ENCODE results near the gene PHF13.

Gene PHF13

DNA sequence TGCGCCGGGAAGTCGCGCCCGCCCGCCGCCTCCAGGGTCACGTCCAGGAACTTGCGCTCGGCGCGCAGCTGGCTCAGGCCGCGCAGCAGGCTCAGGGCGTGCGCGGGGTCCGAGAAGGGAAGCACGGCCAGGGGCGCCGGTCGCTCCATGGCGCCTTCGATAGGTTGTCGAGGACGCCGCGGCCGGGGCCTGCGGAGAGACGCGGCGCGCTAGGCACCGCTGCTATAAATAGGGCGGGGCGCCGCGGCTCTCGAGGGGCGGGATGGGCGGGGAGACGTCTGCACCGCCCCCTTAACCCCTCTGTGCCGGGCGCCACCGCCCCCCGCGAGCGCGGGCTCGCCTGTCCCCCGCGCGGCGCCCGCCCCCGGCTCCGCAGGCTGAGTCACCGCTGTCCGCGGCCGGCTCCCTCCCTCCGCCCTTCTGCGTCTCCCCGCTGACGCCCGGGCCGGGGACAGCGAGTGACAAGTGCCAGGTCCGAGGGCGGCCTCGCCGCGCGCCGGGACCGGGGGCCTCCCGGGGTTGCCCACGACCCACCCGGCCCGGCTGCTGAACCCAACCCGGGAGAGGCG is 10.8 kb upstream of the PHF13 start, which contains the start of gene KLHL21:
TSS of gene KLHL21 (minus strand) at position 201 of the 569 bp plus-strand sequence. CDS start at position 149, 52 bp downstream.
- DNase-seq = peak; percentile 83

DNA sequence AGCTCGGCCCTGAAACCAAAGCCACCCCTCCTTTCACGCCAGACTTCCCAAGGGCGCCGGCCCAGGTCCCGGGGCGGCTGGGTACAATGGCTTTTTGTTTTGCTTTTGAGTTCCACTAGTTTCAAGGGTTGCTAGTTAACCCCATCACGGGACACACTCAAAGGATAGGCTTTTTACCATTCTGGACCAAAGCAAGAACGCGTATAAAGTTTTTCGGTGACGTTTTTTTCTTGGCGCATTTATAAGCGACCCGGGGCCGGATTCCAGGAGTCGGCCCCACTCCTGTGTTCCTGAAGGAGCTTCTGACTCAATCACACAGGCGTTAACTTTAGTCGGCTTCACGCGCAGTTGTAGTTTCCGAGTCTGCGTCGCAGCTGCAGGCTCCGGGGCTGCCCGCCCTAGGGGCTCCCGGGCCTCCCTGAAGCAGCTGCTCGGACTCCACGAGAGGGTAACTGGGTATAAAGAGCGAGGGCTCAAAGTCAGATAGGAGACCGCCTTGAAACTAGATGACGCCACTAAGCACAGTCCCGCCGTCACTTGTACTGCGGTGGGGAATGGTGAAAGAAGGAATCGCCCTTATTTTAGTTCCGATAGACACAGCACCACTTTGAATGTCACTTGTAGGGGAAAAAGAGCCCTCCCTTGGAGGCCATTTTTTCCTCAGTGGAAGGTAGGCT is 10.2 kb upstream of the PHF13 start:
- peak; percentile 31 for DNase-seq

DNA sequence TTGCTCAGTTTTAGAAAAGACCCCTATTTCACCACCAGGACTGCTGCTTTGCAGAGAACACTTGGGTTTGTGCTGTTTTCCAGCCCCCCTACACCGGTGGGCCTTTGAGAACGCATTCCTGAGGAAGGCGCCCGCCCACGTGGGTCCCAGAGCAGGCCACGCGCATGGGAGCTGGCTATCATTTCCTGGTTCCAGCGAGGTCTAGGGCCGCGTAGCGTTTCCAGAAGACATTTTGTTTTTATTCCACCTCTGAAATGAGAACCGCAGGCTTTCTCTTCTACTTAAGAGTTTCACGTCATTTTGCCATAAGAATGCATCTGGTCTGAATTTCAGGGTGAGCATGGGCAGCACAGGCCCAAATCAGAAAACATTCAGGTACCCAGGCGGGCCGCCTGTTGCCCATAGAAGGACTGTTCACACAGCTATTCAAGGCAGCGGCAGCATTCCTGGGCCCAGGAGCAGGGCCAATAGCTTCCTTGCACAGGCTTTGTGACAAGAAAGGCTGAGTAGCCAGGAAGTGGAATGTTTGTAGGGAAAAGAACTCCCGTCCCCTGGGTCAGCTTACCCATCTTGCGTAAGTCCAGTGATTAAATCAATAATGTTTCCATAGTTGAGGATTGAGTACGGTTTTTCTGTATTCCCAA is 9.5 kb upstream of the PHF13 start:
- no peak for DNase-seq

DNA sequence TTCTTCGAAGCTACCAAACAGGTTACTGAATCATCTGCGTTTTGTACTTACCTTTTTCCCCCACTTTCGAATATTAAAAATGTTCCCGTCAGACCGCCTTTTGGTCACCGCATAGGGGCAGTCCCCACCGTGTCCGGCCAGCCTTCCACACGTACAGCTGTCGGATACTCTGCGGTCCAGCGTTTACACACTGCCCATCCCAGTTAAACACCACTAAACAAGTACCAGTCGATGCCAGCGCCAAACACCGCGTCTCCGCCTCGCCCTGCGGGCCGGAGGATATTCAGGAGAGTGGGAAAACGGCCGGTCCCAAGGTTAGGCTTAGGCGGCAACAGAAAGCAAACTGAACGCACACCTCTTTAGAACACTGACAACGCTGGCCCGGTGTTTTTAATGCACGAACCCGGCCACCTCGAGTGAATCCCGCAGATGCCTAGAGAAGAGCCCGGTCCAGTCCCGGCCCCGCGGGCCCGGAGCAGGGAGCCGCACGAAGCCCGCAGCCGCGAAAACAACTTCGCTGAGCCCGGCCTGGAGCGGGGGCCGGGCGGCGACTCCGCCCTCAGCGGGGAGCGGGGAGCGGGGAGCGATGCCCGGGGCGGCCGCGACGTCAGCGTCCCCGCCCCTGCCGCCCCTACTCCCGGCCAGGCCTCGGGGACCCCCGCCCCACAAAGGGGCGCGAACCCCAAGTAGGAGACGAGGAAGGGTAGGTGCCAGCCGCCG is 730 bp upstream of the PHF13 start:
- no peak for DNase-seq

DNA sequence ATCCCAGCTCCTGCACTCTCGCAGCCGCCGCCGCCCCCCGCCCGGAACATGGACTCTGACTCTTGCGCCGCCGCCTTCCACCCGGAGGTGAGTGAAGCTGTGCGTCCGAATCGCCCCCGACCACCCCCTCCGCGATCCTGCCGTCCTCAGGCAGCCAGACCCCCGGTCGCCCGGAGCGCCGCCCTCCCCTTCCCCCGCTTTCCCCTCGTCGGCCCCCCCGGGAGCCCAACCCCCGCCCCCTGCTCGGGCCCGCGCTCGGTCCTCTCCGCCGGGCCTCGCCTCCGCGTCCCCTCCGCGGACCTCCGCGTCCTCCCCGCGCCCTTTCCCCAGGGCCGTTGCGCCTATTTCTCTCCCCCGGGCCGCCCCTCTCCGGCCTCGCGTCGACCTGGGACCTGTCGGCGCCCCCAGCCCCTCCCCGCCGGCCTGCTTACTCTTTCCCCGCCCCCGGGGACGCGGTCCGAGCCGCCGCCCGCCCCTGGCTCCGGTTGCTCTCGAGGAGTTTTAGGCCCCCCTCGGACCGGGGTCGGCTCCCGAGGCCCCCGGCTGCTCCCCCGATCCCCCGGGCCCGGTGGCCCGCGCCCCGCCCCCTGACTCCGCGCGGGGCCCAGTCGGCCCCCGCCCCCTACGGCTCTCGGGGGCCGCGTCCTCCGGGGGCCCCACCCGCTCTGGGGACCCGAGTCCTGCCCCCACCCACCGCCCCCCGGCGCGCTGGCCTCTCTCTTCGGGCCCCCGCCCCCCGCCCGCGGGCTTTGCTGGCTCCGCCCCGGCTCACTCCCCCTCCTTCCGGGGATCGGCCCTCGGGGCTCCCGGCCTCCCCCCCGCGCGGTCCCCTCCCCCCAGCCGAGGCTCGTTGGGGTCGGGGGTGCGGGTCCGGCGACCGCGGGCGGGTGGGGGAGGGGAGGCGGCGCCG is 743 bp downstream of the PHF13 start:
- peak; percentile 55 for DNase-seq

DNA sequence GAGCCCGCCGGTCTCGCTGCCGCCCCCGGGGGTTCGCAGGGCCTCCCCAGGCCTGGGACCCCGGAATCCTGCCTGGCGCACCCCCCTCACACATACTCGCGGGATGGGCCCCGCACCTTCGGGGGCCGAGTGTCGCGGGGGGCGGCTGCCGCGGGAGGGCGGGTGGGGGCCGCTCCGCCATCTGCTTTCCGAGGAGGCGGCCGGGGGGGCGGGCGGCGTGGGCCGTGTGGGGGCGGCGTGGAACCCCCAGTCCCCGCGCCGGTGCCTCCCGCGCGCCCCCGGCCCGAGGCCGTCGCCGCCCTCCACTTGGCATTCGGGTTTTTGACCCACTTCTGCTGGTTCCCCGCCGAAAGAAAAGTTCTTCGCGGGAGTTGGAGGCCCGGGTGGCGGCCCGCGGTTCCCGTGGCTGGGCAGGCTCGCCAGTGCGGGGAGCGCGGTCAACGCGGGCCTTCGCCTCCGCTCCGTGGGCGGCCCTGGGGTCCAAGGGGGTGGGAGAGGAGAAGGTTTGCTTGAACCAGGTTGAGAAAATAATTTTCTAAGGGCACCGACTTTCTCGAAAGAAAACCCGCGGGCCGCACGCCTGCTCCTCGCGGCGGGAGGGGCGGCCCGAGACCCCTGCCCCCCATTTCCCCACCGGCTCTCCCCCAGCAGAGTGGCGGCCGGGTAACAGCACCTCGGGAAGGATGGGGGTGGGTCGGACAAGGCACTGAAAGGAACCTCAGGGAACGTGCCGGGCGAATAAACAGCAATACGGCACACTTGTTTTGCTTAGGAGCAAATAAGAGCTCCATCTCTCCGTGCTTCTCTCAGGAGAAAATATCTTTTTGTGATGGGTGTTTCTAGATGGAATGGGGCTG is 1.6 kb downstream of the PHF13 start:
- peak; percentile 18 for DNase-seq

DNA sequence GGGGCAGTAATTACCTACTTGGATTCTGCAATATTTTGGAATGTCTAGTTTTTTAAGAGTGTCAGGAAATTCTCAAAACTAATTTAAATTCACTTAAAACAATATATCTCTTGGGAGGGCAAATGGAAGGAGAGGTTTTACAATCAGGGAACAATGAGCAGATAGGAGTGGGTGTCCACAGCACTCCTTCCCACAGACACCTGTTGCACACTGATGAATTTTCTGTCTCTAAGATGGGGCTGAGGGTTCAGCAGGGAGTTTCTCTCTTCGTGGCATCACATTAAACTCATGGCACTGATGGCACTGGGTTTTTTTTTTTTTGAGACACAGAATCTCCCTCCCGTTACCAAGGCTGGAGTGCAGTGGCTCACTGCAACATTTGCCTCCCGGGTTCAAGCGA is 5.5 kb downstream of the PHF13 start:
- DNase-seq = no peak

DNA sequence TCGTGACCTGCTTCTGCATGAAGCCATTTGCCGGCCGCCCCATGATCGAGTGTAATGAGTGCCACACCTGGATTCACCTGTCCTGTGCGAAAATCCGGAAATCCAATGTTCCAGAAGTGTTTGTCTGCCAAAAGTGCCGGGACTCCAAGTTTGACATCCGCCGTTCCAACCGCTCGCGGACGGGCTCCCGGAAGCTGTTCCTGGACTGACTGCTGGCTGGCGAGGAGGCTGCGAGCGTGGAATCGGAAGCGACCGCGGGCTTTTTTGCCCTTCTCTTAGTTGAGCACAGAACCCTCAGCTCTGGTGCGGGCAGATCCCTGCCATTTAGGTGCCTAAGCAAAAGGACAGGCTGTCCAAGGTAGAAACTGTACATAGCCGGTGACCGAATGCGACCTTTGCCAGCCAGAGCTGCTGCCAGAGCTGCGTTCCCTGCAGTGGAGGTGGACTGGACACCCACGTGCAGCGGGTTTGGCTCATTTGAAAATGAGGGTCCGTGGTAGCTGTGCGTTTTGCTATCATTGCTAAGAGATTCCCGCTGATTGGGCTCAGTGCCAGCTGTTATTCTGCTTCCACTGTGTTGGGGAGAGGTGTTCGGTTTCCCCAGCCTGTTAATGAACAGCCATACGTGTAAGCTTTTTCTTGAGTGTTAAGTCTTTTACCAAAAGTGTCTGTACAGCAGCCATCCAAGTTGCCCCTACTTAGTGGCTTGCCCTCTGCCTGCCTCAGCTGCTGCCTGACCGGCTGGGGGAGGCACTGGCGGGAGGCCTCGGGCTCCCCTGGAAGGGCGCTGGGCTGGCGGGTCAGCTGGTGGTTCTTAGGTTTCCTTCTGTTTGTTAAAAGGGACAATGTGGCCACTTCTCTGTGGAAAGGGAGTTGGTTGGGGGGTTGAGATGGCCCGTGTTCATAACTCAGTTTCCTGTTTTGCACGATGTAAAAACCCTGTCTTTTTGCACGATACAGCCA is 8.2 kb downstream of the PHF13 start:
- no peak for DNase-seq

DNA sequence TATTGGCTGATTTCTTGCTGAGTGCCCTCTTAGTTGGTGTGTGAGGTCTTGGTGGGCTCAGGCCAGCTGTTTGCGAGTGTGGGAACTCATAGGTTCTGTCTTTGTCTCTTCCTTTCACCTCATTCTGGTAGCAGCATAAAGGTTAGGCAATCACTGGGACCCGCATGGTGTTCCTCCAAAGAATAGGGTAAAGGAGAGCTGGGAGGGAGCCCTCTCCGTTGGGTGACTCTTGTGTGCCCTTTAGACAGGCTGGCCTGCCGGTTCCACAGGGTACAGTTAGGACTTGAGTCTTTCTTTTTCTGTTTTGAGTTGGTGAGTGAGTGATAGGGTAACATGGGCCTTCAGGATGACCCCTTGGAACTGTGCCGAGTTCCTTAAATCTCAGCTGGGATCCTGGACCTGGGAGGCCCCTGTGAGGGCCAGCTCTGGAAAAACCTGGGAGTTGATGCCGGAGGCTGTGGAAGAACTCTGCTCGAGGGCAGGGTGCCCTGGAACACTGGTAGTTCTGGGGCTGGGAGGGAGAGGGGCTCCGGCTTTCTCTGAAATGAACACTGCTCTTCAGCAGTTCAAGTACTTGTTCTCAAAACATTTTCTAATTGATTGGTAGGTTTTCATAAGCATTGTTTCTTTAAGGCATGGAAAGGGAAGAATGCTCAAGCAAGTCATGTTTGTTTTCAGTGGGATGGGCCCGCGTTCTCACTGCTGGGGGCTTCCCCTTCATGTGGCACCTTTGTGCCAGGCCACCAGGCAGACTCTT is 9.0 kb downstream of the PHF13 start:
- DNase-seq = no peak

DNA sequence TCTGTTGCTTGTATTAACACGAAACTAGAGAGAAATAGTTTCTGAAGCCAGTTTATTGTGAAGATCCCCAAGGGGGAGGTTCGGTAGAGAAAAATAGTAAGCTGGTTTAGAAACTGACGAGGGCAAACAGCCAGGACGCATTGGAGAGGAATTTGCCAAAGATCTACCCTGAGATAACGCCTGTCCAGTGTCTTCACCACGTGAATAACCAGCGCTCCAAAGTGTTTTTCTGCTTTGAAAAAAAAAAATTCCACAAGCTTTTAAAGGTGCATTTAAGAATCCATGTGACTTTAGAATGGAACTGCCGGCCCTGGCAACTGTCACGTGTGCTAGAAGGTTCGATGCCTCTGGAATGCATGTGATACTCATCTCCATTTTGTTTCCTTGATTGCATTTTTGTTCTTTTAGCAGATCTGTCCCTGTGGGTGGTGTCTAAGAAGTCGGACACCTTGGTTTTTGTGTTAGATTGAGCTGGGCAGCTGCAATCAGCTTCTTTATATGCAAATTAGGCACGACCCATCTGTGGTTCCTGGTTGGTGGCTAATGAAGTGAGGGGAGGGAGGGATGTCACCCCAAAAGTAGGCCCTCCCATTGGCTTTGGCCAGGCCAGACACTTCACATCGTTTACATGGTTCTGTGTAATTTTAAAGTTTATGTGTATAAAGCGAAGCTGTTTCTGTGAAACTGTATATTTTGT is 9.9 kb downstream of the PHF13 start:
- no peak for DNase-seq

DNA sequence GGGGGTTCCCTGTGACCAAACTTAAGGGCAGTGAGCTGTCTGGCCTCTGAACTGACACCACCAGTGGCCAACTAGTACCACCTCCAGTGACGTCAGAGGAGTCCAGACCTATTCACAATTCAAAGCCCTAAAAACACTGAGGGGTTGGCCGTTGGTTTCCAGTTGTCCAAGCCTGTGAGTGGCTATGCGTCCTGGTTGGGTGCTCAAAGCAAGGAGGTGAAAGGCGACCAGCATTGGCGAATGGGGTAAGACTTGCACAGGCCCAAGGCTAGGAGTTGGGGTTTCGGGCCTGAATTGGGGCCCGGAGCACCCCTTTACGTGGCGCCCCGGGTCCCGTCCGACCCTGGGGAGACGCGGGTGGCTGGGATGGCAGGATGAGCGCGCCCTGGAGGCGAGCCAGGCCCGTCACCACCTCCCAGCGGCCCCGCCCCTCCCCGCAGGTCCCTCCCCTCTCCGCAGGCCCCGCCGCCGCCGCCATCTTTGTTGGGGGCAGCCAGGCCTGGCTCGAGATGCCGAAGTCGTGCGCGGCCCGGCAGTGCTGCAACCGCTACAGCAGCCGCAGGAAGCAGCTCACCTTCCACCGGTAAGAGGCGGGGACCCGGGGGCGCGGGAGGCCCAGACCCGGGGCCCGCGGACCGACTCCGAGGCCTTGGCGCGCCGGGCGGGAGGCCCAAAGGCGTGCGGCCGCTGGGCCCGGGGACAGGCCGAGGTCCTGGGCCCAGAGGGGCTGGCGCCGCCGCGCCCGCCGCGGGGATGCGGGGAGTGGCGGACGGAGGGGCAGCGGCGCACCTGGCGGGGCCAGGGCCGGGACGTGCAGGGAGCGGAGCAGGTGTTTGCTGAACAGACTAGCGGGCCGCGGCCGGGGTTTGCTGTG is 11.4 kb downstream of the PHF13 start, which contains the start of gene THAP3:
TSS of gene THAP3 (plus strand) at position 159 of the 874 bp plus-strand sequence. CDS start at position 510, 351 bp downstream.
- DNase-seq = peak; percentile 87

DNA sequence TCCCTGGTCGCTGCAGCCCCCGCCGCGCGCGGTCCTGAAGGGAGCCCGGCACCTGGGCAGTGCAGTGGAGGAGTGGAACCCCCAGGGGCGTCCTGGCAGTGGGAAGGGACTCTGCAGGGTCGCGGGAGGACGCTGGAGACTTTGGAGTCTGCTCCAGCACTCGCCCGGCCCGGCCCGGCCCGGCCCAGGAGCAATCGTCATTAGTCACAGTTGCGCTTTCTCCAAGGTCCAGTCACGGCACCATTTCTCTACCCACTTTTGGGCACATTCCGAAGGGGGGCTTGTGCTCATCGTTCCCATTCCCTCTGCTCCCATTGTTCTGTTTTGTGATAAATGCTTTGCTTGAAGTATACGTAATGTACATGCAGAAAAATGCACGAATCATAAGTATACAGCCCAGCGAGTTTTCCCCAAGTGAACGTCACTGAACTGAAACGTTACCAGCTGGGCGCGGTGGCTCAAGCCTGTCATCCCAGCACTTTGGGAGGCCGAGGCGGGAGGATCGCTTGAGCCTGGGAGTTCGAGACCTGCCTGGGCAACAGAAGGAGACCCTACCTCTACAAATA is 12.1 kb downstream of the PHF13 start:
- DNase-seq = no peak

DNA sequence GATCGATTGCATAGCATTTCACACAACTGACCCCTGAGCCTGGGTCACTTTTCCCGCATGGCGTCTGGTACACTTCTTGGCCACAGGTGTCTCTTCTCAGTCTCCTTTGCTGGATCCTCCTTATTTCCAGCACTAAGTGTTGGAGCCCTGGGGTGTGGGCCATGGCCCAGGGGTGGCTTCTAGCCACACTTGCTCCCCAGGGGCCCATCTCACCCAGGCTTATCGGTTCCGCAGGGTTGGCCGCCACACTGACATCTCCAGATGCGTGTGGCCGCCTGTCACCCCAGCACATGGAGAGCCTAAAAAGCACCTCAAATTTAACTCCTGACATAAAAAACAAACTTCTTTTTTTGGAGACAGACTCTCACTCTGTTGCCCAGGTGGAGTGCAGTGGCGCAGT is 13.5 kb downstream of the PHF13 start:
- no peak for DNase-seq

DNA sequence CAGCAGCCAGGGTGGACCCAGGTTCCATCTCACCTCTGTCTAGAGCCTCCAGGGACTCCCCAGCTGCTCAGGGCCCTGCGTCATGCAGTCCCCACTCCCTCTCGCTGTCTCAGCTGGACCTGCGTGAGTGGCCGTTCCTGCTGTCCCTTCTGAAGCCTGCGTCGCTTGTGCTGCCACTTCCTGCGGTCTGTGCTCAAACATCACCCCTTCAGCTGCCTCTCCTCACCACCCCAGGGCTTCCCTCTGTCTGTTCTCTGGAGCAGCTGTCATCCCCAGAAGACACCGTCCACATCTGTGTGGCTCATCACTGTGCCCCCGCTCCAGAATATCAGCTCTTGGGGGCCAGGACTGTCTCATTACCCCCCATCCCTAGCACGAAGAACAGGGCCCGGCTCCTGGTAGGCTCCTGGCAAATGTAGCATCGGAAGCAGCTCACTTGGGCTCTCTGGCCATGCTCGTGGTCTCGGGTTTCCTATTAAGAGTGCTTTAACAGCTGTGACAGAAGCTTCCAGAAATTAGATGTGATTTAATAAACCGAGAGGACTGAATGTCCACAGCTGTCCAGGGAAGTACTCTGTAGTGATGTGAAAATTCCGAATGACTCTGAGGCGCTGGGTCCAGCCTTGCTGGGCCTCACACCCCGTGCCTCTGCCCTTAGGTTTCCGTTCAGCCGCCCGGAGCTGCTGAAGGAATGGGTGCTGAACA is 14.5 kb downstream of the PHF13 start:
- DNase-seq = no peak

DNA sequence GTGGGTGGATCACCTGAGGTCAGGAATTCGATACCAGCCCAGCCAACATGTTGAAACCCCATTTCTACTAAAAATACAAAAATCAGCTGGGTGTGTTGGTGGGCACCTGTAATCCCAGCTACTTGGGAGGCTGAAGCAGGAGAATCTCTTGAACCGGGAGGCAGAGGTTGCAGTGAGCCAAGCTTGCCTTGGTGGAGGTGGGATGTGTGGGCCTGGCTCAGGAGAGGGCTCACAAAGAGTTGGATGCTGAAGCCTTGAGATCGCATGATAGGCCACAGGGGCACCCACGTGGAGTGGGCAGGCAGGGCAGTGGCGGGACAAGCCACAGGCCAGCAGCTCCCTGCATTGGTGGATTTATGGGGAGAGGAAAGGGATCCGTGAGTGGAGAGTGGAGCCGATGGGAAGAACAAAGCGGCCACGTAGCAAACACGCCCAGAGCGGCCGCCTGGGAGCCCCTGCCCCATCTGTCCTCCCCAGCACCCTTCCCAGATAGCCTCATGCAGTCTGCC is 15.5 kb downstream of the PHF13 start:
- no peak for DNase-seq

DNA sequence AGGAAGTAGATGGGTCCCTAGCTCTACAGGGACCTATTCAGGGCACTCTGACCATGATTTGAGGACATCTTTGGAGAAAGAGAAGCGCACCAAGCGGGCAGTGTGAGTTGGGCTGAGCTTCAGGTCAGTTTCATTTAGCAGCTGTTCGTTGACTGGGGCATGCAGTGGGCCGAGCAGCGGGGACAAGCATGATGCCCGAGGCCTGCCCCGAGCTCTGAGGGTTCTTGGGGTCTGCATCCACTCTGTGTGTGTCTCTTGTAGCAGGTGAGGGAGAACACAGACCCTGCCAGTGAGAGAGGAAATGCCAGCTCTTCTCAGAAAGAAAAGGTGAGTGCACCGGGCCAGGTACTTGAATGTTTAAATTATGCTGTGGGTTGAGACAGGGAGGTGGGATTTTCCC is 16.5 kb downstream of the PHF13 start:
- no peak for DNase-seq

DNA sequence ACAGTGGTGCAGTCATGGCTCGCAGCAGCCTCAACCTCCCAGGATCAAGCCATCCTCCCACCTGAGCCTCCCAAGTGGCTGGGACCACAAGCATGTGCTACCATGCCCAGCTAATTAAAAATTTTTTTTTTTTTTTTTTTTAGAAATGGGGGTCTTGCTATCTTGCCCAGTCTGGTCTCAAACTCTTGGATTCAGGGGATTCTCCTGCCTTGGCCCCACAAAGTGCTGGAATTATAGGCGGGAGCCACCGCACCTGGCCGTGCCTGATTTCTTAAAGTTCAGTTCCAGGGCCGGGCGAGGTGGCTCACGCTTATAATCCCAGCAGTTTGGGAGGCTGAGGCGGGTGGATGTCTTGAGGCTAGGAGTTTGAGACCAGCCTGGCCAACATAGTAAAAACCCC is 17.5 kb downstream of the PHF13 start:
- DNase-seq = no peak

All from activated T-cell treated with anti-CD3 and anti-CD28 coated beads for 4 hours (primary cell).